ENCODE data around the gene EPHA8. TPM values are rescaled to one million over a fixed set of nuclear protein-coding genes. Genes with fewer than 3 reads are reported as not detected.

EPHA8 gene
- total RNA-seq, 4 donors from 2014 or later: 0.62 TPM; not detected in 3

GRCh38 chr1:22594396-22594795 lies 31.1 kb downstream of the EPHA8 start:
- no peak overlapping the region for H3K4me3 ChIP-seq (ENCODE audit: low read depth, poor library complexity, severe bottlenecking)
- DNase-seq (ENCODE audit: low spot score in 2 of 2): no peak
- TF ChIP-seq POLR2A (IDR thresholded peaks at IDR 0.05): no peak
- TF ChIP-seq CTCF (IDR thresholded peaks at IDR 0.05): no peak
- intact Hi-C loops (cut with DNase I; ENCODE audit: low total_unique reads): no loop called here
- WGBS, 2 donors: 78 to 84% methylated on average over 10 of the region's 10 CpGs

- 56 to 61% methylated on average over 7 of the region's 7 CpGs for WGBS, 2 donors
- no peak for TF ChIP-seq POLR2A (IDR thresholded peaks at IDR 0.05)
- TF ChIP-seq CTCF (IDR thresholded peaks at IDR 0.05): no peak
- no peak overlapping the region for H3K4me3 ChIP-seq (ENCODE audit: low read depth, poor library complexity, severe bottlenecking)
- intact Hi-C loops (cut with DNase I; ENCODE audit: low total_unique reads): no loop called here
- DNase-seq (ENCODE audit: low spot score in 2 of 2): no peak
Measured at GRCh38 chr1:22595108-22595507, 31.8 kb downstream of the EPHA8 start.

GRCh38 chr1:22597301-22597965 lies 34.1 kb downstream of the EPHA8 start:
- no peak for DNase-seq (ENCODE audit: low spot score in 2 of 2)
- TF ChIP-seq CTCF (IDR thresholded peaks at IDR 0.05) (no peak), POLR2A (IDR thresholded peaks at IDR 0.05) (no peak)
- WGBS, 2 donors: 80 to 81% methylated on average over 22 to 28 of the region's 30 CpGs
- no peak overlapping the region for H3K4me3 ChIP-seq (ENCODE audit: low read depth, poor library complexity, severe bottlenecking)
- intact Hi-C loops (cut with DNase I; ENCODE audit: low total_unique reads): no loop called here

- DNase-seq (ENCODE audit: low spot score in 2 of 2): no peak
- intact Hi-C loops (cut with DNase I; ENCODE audit: low total_unique reads): no loop called here
- H3K4me3 ChIP-seq (ENCODE audit: low read depth, poor library complexity, severe bottlenecking): no peak overlapping the region
- TF ChIP-seq CTCF (IDR thresholded peaks at IDR 0.05) (no peak), POLR2A (IDR thresholded peaks at IDR 0.05) (no peak)
- WGBS, 2 donors: 74% methylated on average over 7 to 8 of the region's 8 CpGs
Measured at GRCh38 chr1:22597996-22598395, 34.7 kb downstream of the EPHA8 start.

GRCh38 chr1:22598736-22599135 lies 35.4 kb downstream of the EPHA8 start:
- H3K4me3 ChIP-seq (ENCODE audit: low read depth, poor library complexity, severe bottlenecking): no peak overlapping the region
- no peak for TF ChIP-seq POLR2A (IDR thresholded peaks at IDR 0.05)
- TF ChIP-seq CTCF (IDR thresholded peaks at IDR 0.05): no peak
- 73 to 76% methylated on average over 12 to 13 of the region's 24 CpGs for WGBS, 2 donors
- no peak for DNase-seq (ENCODE audit: low spot score in 2 of 2)
- intact Hi-C loops (cut with DNase I; ENCODE audit: low total_unique reads): no loop called here

Measured in lower leg skin (tissue), 4 donors.